ENCODE data around the gene SPATA1. TPM values are rescaled to one million over a fixed set of nuclear protein-coding genes. Genes with fewer than 3 reads are reported as not detected.

SPATA1 gene
- total and polyA plus RNA-seq, 2 of the 13 experiments (the other 11 are each of a cell fraction or from before 2014, with no cell fraction given) = 0.70 to 1.4 TPM

DNA sequence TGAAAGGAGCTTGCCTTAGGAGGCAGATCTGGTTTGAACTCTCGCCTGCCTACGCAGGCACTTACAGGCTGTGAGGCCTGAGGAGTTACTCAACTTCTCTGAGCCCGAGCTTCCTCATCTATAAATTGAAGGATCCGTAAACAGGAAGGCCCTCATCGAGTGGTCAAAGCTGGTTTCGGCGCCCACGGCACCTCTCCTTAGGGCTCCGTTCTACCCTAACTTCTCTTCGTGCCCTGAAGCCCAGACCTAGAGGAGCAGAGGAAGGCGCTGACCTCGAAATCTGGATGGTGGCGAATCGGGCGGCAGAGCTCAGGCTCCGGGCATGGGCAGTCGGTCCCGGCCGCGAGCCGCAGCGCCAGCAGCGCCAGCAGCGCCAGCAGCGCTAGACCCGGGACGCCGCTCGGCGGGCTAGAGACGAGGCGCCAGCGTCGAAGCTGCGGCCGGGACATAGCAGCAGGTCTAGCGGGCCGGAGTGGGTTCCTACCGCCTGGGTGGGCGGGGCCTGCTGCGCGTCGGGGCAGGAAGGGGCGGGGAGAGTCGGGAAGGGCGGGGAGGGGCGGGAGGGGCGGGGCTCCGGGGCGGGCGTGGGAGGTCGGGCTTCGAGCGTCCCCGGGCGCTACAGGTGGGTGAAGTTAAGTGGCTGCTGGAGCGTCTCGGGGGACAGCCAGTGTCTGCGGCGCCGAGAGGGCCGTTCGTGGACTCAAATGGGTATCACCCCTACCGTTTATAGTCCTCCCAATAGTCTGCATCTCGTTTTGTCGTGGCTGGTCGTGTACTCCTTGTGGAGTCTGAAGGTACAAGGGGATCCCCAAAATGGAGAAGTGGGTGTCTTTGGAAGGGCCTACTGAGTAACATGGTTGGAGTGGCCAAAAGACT, 68.0 kb downstream of the SPATA1 start, which contains the start of gene CTBS (continued):
- TF ChIP-seq CHCHD3 (CRISPR knock-in tag; IDR thresholded peaks at IDR 0.05) (no peak), ZNF598 (CRISPR knock-in tag; IDR thresholded peaks at IDR 0.05; ENCODE audit: borderline replicate concordance) (peak; percentile 86; the same call in 1 of the 2 replicates), RXRB (CRISPR knock-in tag; IDR thresholded peaks at IDR 0.05; ENCODE audit: borderline replicate concordance) (peak; percentile 14; the same call in 1 of the 2 replicates), ZNF839 (CRISPR knock-in tag; IDR thresholded peaks at IDR 0.05; ENCODE audit: borderline replicate concordance) (peak; percentile 34; the same call in 1 of the 2 replicates), NBN (conservative IDR thresholded peaks at IDR 0.05) (no peak), ZNF350 (CRISPR knock-in tag; IDR thresholded peaks at IDR 0.05; ENCODE audit: borderline replicate concordance, low read depth) (peak; percentile 68; the same call in 1 of the 2 replicates), SATB2 (CRISPR knock-in tag; IDR thresholded peaks at IDR 0.05) (peak; percentile 49; the same call in 1 of the 2 replicates), ZNF790 (CRISPR knock-in tag; IDR thresholded peaks at IDR 0.05; ENCODE audit: borderline replicate concordance) (peak; percentile 75; the same call in 1 of the 2 replicates), HOXA5 (CRISPR knock-in tag; IDR thresholded peaks at IDR 0.05) (peak; percentile 64), NR2F6 (IDR thresholded peaks at IDR 0.05) (no peak), NR2F6 (CRISPR knock-in tag; IDR thresholded peaks at IDR 0.05) (0 out of 2 replicates have a peak, but pooled peaks have one; percentile 13), NFATC3 (CRISPR knock-in tag; IDR thresholded peaks at IDR 0.05) (peak; percentile 31; the same call in 1 of the 2 replicates), ARHGAP35 (CRISPR knock-in tag; IDR thresholded peaks at IDR 0.05; ENCODE audit: borderline replicate concordance) (peak; percentile 35; the same call in 1 of the 2 replicates), MEIS2 (CRISPR knock-in tag; IDR thresholded peaks at IDR 0.05) (peak; percentile 10; the same call in 1 of the 2 replicates), HOXA3 (CRISPR knock-in tag; IDR thresholded peaks at IDR 0.05) (peak; percentile 27; the same call in 1 of the 2 replicates), TFDP2 (CRISPR knock-in tag; IDR thresholded peaks at IDR 0.05) (peak; percentile 73), CEBPG (CRISPR knock-in tag; IDR thresholded peaks at IDR 0.05) (no peak), ZNF572 (CRISPR knock-in tag; IDR thresholded peaks at IDR 0.05) (no peak), ZFYVE20 (CRISPR knock-in tag; IDR thresholded peaks at IDR 0.05; ENCODE audit: borderline replicate concordance, low read depth) (peak; percentile 84; the same call in 1 of the 2 replicates), HOXA7 (CRISPR knock-in tag; IDR thresholded peaks at IDR 0.05) (no peak)
- TF ChIP-seq, protein P1, sequence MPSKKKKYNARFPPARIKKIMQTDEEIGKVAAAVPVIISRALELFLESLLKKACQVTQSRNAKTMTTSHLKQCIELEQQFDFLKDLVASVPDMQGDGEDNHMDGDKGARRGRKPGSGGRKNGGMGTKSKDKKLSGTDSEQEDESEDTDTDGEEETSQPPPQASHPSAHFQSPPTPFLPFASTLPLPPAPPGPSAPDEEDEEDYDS (CRISPR knock-in tag; IDR thresholded peaks at IDR 0.05) = 0 out of 2 replicates have a peak, but pooled peaks have one; percentile 24
- TF ChIP-seq, protein P2, sequence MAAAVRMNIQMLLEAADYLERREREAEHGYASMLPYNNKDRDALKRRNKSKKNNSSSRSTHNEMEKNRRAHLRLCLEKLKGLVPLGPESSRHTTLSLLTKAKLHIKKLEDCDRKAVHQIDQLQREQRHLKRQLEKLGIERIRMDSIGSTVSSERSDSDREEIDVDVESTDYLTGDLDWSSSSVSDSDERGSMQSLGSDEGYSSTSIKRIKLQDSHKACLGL (CRISPR knock-in tag; IDR thresholded peaks at IDR 0.05) = 0 out of 2 replicates have a peak, but pooled peaks have one; percentile 40
- TF ChIP-seq, protein P3, sequence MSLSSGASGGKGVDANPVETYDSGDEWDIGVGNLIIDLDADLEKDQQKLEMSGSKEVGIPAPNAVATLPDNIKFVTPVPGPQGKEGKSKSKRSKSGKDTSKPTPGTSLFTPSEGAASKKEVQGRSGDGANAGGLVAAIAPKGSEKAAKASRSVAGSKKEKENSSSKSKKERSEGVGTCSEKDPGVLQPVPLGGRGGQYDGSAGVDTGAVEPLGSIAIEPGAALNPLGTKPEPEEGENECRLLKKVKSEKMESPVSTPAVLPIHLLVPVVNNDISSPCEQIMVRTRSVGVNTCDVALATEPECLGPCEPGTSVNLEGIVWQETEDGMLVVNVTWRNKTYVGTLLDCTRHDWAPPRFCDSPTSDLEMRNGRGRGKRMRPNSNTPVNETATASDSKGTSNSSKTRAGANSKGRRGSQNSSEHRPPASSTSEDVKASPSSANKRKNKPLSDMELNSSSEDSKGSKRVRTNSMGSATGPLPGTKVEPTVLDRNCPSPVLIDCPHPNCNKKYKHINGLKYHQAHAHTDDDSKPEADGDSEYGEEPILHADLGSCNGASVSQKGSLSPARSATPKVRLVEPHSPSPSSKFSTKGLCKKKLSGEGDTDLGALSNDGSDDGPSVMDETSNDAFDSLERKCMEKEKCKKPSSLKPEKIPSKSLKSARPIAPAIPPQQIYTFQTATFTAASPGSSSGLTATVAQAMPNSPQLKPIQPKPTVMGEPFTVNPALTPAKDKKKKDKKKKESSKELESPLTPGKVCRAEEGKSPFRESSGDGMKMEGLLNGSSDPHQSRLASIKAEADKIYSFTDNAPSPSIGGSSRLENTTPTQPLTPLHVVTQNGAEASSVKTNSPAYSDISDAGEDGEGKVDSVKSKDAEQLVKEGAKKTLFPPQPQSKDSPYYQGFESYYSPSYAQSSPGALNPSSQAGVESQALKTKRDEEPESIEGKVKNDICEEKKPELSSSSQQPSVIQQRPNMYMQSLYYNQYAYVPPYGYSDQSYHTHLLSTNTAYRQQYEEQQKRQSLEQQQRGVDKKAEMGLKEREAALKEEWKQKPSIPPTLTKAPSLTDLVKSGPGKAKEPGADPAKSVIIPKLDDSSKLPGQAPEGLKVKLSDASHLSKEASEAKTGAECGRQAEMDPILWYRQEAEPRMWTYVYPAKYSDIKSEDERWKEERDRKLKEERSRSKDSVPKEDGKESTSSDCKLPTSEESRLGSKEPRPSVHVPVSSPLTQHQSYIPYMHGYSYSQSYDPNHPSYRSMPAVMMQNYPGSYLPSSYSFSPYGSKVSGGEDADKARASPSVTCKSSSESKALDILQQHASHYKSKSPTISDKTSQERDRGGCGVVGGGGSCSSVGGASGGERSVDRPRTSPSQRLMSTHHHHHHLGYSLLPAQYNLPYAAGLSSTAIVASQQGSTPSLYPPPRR (CRISPR knock-in tag; IDR thresholded peaks at IDR 0.05; ENCODE audit: borderline replicate concordance) = peak; percentile 39; the same call in 1 of the 2 replicates
